ENCODE measurements around the gene MBOAT1.
"Not testable (repeated sequence)": the region's sequence is repeated elsewhere in the genome, so short reads cannot be mapped to it uniquely, and the experiment has no call there.

MBOAT1 gene

DNA sequence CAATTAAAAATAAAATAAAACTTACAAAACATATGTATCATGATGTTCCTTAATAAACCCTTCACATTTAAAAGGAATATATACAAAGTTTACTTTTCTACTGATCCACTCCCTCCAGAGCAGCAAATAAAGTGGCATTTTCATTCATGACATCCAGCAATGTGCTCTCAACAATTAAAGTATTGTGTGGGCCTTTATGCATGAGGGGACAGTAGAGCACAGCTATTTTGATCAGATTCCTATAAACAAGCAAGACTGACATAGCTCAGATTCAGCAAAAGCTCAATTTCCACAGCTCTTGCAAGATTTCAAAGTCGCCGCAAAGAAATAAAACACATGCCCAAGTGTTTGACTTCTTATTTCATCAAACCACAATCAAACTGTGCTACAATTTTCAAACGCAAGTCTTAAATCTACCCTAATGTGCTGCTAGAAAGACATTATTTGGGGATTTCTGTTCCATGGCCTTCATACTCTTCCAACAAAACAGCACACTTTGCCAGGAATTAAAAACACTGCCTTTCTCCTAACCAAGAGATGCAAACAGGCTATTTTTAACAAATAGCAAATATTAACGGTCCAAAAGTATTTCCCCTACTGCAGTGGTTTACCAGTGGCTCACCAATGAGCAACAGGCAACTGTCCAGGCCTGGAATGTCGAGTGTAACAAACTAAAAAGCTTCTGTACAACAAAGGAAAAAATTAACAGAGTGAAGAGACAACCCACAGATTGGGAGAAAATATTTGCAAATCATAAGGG lies 52.3 kb downstream of the MBOAT1 start:
- Mint-ChIP-seq H3K9me3 (no peaks in the 10 kb centered on the region), H3K4me3 (no peak overlapping the region), H3K27me3 (no peaks in the 10 kb centered on the region), H3K27ac (no peak overlapping the region), H3K36me3 (peaks cover 2% of the 10 kb centered on the region), H3K4me1 (no peaks in the 10 kb centered on the region)
- CTCF ChIA-PET, result no interaction called here
- DNase-seq, result no peak

DNA sequence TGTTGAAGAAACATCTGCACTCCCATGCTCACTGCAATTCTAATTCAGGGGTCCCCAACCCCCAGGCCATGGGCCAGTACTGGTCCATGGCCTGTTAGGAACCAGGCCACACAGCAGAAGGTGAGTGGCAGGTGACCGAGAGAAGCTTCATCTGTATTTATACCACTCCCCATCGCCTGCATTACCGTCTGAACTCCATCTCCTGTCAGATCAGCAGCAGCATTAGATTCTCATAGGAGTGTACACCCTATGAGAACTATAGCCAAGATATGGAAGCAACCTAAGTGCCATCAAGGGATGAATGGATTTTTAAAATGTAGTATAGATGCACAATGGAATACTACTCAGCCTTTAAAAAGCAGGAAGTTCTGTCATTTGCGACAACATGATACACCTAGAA lies 53.2 kb downstream of the MBOAT1 start:
- Mint-ChIP-seq H3K27ac (no peak overlapping the region), H3K36me3 (peaks cover 2% of the 10 kb centered on the region), H3K9me3 (no peaks in the 10 kb centered on the region), H3K4me1 (no peaks in the 10 kb centered on the region), H3K27me3 (no peaks in the 10 kb centered on the region), H3K4me3 (no peak overlapping the region)
- no peak for DNase-seq
- CTCF ChIA-PET, result no interaction called here

DNA sequence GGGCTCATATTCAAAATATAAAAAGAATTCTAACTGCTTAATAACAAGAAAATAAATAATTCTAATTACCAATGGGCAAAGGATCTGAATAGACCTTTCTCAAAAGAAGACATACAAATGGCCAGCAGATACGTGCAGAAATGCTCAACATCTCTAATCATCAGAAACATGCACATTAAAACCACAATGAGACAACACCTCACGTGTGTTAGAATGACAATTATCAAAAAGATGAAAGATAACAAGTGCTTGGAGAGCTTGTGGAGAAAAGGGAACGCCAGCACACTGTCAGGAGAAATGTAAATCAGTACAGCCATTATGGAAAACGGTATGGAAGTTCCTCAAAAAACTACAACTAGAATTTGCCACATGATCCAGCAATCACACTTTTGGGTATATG lies 53.6 kb downstream of the MBOAT1 start:
- Mint-ChIP-seq H3K4me1 (no peaks in the 10 kb centered on the region), H3K27ac (no peak overlapping the region), H3K4me3 (no peak overlapping the region), H3K36me3 (peaks cover 2% of the 10 kb centered on the region), H3K27me3 (no peaks in the 10 kb centered on the region), H3K9me3 (no peaks in the 10 kb centered on the region)
- DNase-seq, result no peak
- CTCF ChIA-PET, result no interaction called here

DNA sequence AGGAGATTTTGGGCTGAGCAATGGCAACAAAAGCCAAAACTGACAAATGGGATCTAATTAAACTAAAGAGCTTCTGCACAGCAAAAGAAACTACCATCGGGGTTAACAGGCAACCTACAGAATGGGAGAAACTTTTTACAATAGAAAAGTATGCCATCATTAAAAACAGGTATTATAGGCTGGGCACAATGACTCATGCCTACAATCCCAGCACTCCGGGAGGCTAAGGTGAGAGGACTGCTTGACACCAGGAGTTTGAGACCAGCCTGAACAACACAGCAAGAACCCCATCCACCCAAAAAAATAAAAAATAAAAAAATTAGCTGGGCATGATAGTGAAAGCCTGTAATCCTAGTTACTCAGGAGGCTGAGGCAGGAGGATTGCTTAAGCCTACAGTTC lies 55.4 kb downstream of the MBOAT1 start:
- CTCF ChIA-PET, result no interaction called here

DNA sequence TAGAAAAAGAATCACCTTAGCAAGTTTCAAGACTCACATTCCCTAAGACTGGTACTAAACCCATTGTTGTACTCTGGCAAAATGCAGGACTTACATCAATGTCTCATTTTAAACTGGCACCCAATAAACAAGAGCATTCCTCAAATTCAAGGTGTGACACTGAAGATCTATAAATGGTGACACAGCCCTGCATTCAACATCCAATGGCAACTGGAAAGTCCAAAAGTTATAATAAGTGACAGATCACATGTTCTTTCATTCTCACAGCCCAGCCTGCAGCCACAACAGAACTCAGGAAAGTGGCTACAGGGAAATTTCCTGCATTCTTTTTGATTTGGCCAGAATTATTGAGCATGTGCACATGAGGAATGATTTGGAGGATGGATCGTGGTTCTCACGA lies 57.5 kb downstream of the MBOAT1 start:
- H3K4me3 Mint-ChIP-seq, result no peak overlapping the region
- H3K4me1 Mint-ChIP-seq, result no peaks in the 10 kb centered on the region
- H3K36me3 Mint-ChIP-seq, result peaks cover 18% of the 10 kb centered on the region
- no peak overlapping the region for H3K27ac Mint-ChIP-seq
- no peaks in the 10 kb centered on the region for H3K9me3 Mint-ChIP-seq
- CTCF ChIA-PET, result no interaction called here
- H3K27me3 Mint-ChIP-seq, result no peaks in the 10 kb centered on the region
- no peak for DNase-seq

More for the DNA sequence above, 55.4 kb downstream of the MBOAT1 start:
- DNase-seq, result no peak
- Mint-ChIP-seq H3K27me3 (no peaks in the 10 kb centered on the region), H3K36me3 (peaks cover 2% of the 10 kb centered on the region), H3K4me3 (no peak overlapping the region), H3K9me3 (no peaks in the 10 kb centered on the region), H3K27ac (no peak overlapping the region), H3K4me1 (no peaks in the 10 kb centered on the region)

DNA sequence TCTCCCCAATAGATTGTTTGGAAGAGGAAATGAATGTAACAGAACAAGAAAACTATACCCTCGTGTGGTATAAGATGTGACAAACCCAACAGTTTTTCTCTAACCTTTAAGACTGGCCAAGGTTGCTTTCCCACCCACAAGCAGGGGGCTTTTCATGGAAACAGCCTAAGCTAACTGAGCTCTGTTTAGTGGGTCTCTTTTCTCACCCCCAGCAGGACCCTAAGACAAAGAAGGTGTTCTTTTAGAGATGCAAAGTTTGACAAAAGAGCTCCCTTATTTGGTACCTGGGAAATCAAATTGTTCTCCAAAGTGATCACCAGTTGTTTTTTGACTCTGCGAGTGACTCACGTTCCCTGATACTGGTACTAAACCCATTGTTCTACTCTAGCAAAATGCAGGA lies 59.1 kb downstream of the MBOAT1 start:
- no peaks in the 10 kb centered on the region for H3K4me1 Mint-ChIP-seq
- CTCF ChIA-PET, result no interaction called here
- no peak overlapping the region for H3K4me3 Mint-ChIP-seq
- no peaks in the 10 kb centered on the region for H3K27me3 Mint-ChIP-seq
- H3K27ac Mint-ChIP-seq, result no peak overlapping the region
- no peak for DNase-seq
- H3K36me3 Mint-ChIP-seq, result peaks cover 23% of the 10 kb centered on the region
- H3K9me3 Mint-ChIP-seq, result no peaks in the 10 kb centered on the region

DNA sequence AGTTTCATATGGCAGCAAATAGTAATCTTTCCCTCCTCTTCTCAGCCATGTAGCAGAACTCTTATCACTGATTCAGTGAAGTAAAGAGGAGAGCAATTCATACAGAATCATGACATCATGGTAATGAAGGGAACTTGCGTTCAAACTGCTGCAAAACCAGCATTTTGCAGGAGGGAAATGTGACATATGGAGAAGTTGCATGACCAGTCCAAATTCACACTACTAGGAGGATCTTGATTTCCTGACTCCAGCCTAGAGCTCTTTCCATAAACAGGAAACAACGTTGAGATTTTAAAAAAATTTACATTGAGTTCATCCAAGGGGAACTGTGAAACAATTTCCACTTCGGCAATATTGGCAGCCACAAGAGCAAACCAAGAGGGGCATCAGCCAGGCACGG lies 63.8 kb downstream of the MBOAT1 start:
- Mint-ChIP-seq H3K4me1 (no peaks in the 10 kb centered on the region), H3K27me3 (no peaks in the 10 kb centered on the region), H3K36me3 (peaks cover 31% of the 10 kb centered on the region), H3K27ac (no peak overlapping the region), H3K9me3 (no peaks in the 10 kb centered on the region), H3K4me3 (no peak overlapping the region)
- CTCF ChIA-PET, result interaction anchor here (2.3 kb wide), 1 partner anchor 22 kb away, joined by 7 read pairs; no protein-coding TSS in a partner anchor
- no peak for DNase-seq

DNA sequence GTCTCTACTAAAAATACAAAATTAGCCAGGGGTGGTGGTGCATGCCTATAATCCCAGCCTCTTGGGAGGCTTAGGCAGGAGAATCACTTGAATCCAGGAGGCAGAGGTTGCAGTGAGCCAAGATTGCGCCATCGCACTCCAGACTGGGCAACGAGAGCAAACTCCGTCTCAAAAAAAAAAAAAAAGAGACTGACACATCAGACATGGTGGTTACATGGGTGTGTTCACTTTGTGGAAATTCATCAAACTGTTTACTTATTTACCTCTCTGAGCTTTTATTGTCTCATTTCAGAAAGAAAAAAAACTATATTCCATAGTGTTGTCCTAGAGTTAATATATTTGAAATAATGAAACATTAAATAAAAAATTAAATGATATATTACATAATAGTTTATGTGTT lies 64.8 kb downstream of the MBOAT1 start:
- H3K9me3 Mint-ChIP-seq, result no peaks in the 10 kb centered on the region
- DNase-seq, result no peak
- H3K36me3 Mint-ChIP-seq, result peaks cover 31% of the 10 kb centered on the region
- H3K4me1 Mint-ChIP-seq, result no peaks in the 10 kb centered on the region
- CTCF ChIA-PET, result interaction anchor here (2.3 kb wide), 1 partner anchor 21 kb away, joined by 7 read pairs; no protein-coding TSS in a partner anchor
- H3K4me3 Mint-ChIP-seq, result no peak overlapping the region
- no peak overlapping the region for H3K27ac Mint-ChIP-seq
- no peaks in the 10 kb centered on the region for H3K27me3 Mint-ChIP-seq

DNA sequence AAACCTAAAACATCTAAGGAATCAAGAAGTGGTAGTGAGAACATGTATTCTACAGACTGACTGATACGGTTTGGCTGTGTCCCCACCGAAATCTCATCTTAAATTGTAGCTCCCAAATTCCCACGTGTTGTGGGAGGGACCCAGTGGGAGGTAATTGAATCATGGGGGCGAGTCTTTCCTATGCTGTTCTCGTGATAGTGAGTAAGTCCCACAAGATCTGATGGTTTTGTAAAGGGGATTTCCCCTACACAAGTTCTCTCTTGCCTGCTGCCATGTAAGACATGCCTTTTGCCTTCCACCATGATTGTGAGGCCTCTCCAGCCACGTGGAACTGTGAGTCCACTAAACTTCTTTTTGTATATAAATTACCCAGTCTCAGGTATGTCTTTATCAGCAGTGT lies 65.4 kb downstream of the MBOAT1 start:
- peaks cover 31% of the 10 kb centered on the region for H3K36me3 Mint-ChIP-seq
- CTCF ChIA-PET, result interaction anchor here (2.3 kb wide), 1 partner anchor 20 kb away, joined by 7 read pairs; no protein-coding TSS in a partner anchor
- not testable (repeated sequence) for H3K27me3 Mint-ChIP-seq, DNase-seq, H3K4me3 Mint-ChIP-seq, H3K27ac Mint-ChIP-seq, H3K4me1 Mint-ChIP-seq, H3K9me3 Mint-ChIP-seq

DNA sequence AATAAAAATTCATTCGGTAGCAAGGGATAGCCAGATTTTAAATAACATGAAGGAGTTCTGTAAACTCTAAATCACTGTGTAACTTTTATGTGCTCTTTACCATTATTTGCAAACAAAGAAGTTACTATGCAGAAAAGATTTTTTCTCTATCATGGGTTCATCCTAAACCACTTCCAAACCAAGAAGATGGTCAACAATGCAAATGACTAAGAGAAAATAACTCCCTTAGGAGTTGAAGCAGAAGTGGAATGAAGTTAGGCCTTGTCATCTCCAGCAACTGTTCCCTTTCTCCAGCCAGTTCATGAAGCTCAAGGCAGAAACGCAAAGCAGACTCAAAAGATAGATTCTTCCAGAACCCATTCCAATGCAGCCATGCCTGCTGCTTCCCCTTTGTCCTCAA lies 66.0 kb downstream of the MBOAT1 start:
- no peak overlapping the region for H3K27ac Mint-ChIP-seq
- CTCF ChIA-PET, result interaction anchor here (2.3 kb wide), 1 partner anchor 20 kb away, joined by 7 read pairs; no protein-coding TSS in a partner anchor
- no peaks in the 10 kb centered on the region for H3K4me1 Mint-ChIP-seq
- no peak overlapping the region for H3K4me3 Mint-ChIP-seq
- no peaks in the 10 kb centered on the region for H3K9me3 Mint-ChIP-seq
- no peak for DNase-seq
- peaks cover 28% of the 10 kb centered on the region for H3K36me3 Mint-ChIP-seq
- no peaks in the 10 kb centered on the region for H3K27me3 Mint-ChIP-seq

DNA sequence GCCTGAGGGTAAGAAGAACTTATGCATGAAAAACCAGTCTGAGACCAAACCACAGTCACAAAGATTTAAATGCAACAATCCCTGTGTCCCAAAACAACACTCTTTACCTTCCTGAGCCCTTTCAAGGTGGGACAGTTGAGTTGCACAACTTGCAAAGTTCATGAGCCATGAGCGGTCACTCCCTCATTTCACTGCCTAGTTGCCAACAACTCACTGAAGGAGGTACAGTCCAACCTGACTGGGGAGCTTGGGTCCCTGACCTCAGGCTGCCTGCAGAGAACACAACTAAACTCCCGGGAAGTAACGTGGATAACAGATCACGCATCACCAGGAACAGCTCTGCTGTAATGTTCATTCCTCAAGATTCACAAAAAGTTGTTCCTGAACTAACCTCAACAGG lies 69.4 kb downstream of the MBOAT1 start:
- H3K4me1 Mint-ChIP-seq, result no peaks in the 10 kb centered on the region
- no peak for DNase-seq
- CTCF ChIA-PET, result interaction anchor here (1.1 kb wide), 1 partner anchor 16 kb away, joined by 3 read pairs; no protein-coding TSS in a partner anchor
- no peaks in the 10 kb centered on the region for H3K9me3 Mint-ChIP-seq
- no peak overlapping the region for H3K4me3 Mint-ChIP-seq
- no peaks in the 10 kb centered on the region for H3K27me3 Mint-ChIP-seq
- H3K27ac Mint-ChIP-seq, result no peak overlapping the region
- H3K36me3 Mint-ChIP-seq, result peaks cover 23% of the 10 kb centered on the region

DNA sequence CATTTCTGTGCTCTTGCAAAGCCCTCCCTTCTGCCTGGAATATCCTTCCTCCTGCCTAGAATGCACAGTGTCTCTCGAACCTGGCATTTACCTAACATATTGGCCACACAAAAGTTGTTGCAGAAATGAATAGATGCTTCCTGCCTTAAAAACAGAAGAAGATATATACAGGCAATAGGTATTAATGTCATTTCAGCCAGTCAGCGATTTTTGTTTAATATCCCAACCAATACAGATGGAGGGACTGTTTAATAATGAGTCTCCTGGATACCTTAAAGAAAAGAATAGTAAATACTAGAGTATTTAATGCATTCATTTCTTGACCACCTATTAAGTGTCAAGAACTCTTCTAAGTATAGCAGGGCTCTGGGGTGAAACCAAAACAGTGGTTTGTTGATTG lies 70.3 kb downstream of the MBOAT1 start:
- Mint-ChIP-seq H3K4me1 (no peaks in the 10 kb centered on the region), H3K27ac (no peak overlapping the region), H3K36me3 (peaks cover 23% of the 10 kb centered on the region), H3K27me3 (no peaks in the 10 kb centered on the region), H3K4me3 (no peak overlapping the region), H3K9me3 (no peaks in the 10 kb centered on the region)
- CTCF ChIA-PET, result interaction anchor here (1.6 kb wide), 1 partner anchor 15 kb away, joined by 6 read pairs; no protein-coding TSS in a partner anchor
- DNase-seq, result no peak

DNA sequence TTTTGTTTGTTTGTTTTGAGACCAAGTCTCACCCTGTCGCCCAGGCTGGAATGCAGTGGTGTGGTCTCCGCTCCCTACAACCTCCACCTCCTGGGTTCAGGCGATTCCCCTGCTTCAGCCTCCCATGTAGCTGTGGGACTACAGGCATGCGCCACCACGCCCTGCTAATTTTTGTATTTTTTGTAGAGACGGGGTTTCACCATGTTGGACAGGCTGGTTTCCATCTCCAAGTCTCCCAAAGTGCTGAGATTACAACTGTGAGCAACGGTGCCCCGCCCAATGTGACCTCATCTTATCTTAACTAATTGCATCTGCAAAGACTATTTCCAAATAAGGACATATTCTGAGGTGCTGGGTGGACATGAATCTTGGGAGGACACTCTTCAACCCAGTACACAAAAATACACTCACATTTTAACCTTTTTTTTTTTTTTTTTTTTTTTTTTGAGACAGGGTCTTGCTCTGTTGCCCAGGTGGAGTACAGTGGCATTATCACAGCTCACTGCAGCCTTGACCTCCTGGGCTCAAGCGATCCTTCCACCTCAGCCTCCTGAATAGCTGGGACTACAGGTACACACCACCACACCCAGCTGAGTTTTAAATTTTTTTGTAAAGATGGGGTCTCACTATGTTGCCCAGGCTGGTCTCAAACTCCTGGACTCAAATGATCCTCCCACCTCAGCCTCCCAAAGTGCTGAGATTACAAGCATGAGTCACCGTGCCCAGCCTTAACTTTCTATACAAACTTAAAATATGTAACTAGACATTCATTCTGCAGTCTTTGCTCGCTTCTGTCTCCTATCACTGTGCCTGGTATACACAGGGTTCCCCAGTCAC lies 72.9 kb downstream of the MBOAT1 start:
- H3K27ac Mint-ChIP-seq, H3K27me3 Mint-ChIP-seq, DNase-seq, H3K4me1 Mint-ChIP-seq, H3K4me3 Mint-ChIP-seq, CTCF ChIA-PET, H3K9me3 Mint-ChIP-seq: not testable (repeated sequence)
- H3K36me3 Mint-ChIP-seq, result peaks cover 20% of the 10 kb centered on the region

DNA sequence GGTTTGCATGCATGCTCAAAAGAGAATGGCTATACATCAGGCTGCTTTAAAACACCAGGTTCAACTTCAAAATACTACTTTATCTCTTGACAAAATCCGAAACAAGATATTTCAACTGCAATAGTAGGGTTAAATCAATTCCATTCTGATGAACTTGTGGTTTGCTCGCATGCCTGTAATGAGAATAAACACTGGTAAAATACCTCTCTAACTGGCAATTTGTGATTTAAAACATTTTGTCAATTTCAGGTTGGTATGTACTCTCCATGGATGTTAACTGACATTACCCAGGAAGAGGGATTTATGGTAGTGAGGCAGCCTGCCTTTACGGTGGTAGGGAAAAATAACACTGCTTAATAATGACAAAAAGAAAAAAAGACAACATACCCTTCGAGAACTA lies 74.4 kb downstream of the MBOAT1 start:
- DNase-seq, result no peak
- Mint-ChIP-seq H3K4me1 (no peaks in the 10 kb centered on the region), H3K36me3 (peaks cover 21% of the 10 kb centered on the region), H3K9me3 (no peaks in the 10 kb centered on the region), H3K4me3 (no peak overlapping the region), H3K27me3 (no peaks in the 10 kb centered on the region), H3K27ac (no peak overlapping the region)
- CTCF ChIA-PET, result no interaction called here

DNA sequence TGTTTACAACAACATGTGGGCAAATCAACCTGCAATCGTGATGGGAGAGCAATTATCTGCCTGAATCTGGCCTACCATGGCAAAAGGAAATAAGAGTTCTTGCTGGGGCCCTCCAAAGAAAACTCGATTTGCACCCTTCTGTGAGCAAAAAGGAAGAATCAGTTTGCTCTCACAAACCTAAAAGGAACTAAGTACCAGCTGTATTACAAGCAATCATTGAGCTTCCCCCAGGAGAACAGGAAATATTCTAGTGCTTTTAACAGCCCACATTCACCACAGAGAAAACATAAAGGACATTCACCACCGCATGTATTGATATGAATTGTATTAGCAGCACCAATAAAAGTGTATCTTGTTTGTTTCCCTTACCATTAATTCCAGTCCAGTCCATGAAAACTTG lies 75.0 kb downstream of the MBOAT1 start:
- CTCF ChIA-PET, result no interaction called here
- Mint-ChIP-seq H3K36me3 (peaks cover 21% of the 10 kb centered on the region), H3K4me3 (no peak overlapping the region), H3K27me3 (no peaks in the 10 kb centered on the region), H3K27ac (no peak overlapping the region), H3K9me3 (no peaks in the 10 kb centered on the region), H3K4me1 (no peaks in the 10 kb centered on the region)
- no peak for DNase-seq

Data from activated naive CD4-positive, alpha-beta T cell treated with anti-CD3 and anti-CD28 coated beads, Interleukin-2, amount 10 ng/mL, durations not matched to agents 7 days and 5 days (primary cell).